ENCODE data around the gene TAF1L. TPM values are rescaled to one million over a fixed set of nuclear protein-coding genes. Genes with fewer than 3 reads are reported as not detected.

TAF1L gene
- total and polyA plus RNA-seq, 2 of the 13 experiments (the other 11 are each of a cell fraction or from before 2014, with no cell fraction given) = not detected

GRCh38 chr9:32672469-32672868 lies 37.0 kb upstream of the TAF1L start:
- WGBS (ENCODE audit: low lambda C conversion rate) = 44% methylated on average over 6 of the region's 6 CpGs
- POLR2A ChIA-PET = no interaction called here
- no peak for FAIRE-seq

GRCh38 chr9:32671333-32671732 lies 35.9 kb upstream of the TAF1L start:
- Histone ChIP-seq H3K4me1 (ENCODE audit: insufficient read depth, low read length) (no peaks in the 10 kb centered on the region), H3K27ac (ENCODE audit: extremely low read length, insufficient read depth, low read length) (no peak overlapping the region), H3K27me3 (ENCODE audit: control insufficient read depth in 1 of 2, insufficient read depth in 2 of 2, low read length in 2 of 2) (no peaks in the 10 kb centered on the region; a peak in 1 of 5 replicates), H3K4me2 (ENCODE audit: low read depth, low read length) (no peak overlapping the region), H2AFZ (ENCODE audit: low read length) (no peak overlapping the region), H3K4me3 (replicated peaks in 1 of 3; ENCODE audit: insufficient read depth in 1 of 3, low read depth in 2 of 3, low read length in 3 of 3) (no peak overlapping the region), H3K79me2 (ENCODE audit: insufficient read depth, low read length) (no peaks in the 10 kb centered on the region), H3K9ac (ENCODE audit: insufficient read depth, low read depth, low read length) (no peak overlapping the region), H3K9me3 (ENCODE audit: low read length) (no peaks in the 10 kb centered on the region), H3K36me3 (replicated peaks in 1 of 2; ENCODE audit: control insufficient read depth in 1 of 2, insufficient read depth in 2 of 2, low read length in 2 of 2) (no peaks in the 10 kb centered on the region), H4K20me1 (ENCODE audit: insufficient read depth, low read length) (no peaks in the 10 kb centered on the region)
- ChIA-PET POLR2A (no interaction called here), CTCF (ENCODE audit: low intra/inter-chr PET ratio, low total read pairs) (no interaction called here)
- TF ChIP-seq ZSCAN25 (CRISPR knock-in tag; IDR thresholded peaks at IDR 0.05) = no peak
- no peak for TF ChIP-seq NFE2 (CRISPR knock-in tag; IDR thresholded peaks at IDR 0.05)
- no peak for TF ChIP-seq ZNF3 (CRISPR knock-in tag; IDR thresholded peaks at IDR 0.05)
- TF ChIP-seq ZNF691 (CRISPR knock-in tag; IDR thresholded peaks at IDR 0.05; ENCODE audit: borderline replicate concordance, low read depth) = no peak
- TF ChIP-seq, protein P1, sequence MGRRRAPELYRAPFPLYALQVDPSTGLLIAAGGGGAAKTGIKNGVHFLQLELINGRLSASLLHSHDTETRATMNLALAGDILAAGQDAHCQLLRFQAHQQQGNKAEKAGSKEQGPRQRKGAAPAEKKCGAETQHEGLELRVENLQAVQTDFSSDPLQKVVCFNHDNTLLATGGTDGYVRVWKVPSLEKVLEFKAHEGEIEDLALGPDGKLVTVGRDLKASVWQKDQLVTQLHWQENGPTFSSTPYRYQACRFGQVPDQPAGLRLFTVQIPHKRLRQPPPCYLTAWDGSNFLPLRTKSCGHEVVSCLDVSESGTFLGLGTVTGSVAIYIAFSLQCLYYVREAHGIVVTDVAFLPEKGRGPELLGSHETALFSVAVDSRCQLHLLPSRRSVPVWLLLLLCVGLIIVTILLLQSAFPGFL (CRISPR knock-in tag; IDR thresholded peaks at IDR 0.05) = no peak
- no peak for TF ChIP-seq ZNF292 (CRISPR knock-in tag; IDR thresholded peaks at IDR 0.05; ENCODE audit: borderline replicate concordance, low read depth)
- no peak for TF ChIP-seq PHB2 (IDR thresholded peaks at IDR 0.05; ENCODE audit: partially characterized antibody)
- no peak for TF ChIP-seq ZBTB42 (CRISPR knock-in tag; IDR thresholded peaks at IDR 0.05)
- TF ChIP-seq ATM (IDR thresholded peaks at IDR 0.05; ENCODE audit: borderline replicate concordance) = no peak
- TF ChIP-seq SMAD9 (CRISPR knock-in tag; IDR thresholded peaks at IDR 0.05) = no peak
- ATAC-seq (no peak), DNase-seq (ENCODE audit: low spot score) (no peak), FAIRE-seq (no peak)
- no TSS peak for BruUV-seq (replicated peaks)
- WGBS (ENCODE audit: low lambda C conversion rate) = 0% methylated on average over 1 of the region's 1 CpG
- intact Hi-C loops (cut with micrococcal nuclease; ENCODE audit: unreplicated experiment) (no loop called here), in situ Hi-C loops (cut with HindIII; ENCODE audit: extremely low pct_ligation_motif_present, low pct_unique_long_range_greater_than_20kb) (no loop called here)

More at GRCh38 chr9:32672469-32672868, 37.0 kb upstream of the TAF1L start:
- no peak overlapping the region for H3K4me2 ChIP-seq (ENCODE audit: low read depth, low read length)
- CTCF ChIA-PET (ENCODE audit: low intra/inter-chr PET ratio, low total read pairs) = no interaction called here
- no peaks in the 10 kb centered on the region for H3K4me1 ChIP-seq (ENCODE audit: insufficient read depth, low read length)
- ATAC-seq (no peak), DNase-seq (ENCODE audit: low spot score) (no peak)
- no TSS peak for BruUV-seq (replicated peaks)
- no peaks in the 10 kb centered on the region for H4K20me1 ChIP-seq (ENCODE audit: insufficient read depth, low read length)
- no peak overlapping the region for H3K4me3 ChIP-seq (replicated peaks in 1 of 3; ENCODE audit: insufficient read depth in 1 of 3, low read depth in 2 of 3, low read length in 3 of 3)
- H3K9ac ChIP-seq (ENCODE audit: insufficient read depth, low read depth, low read length) = no peak overlapping the region
- H3K36me3 ChIP-seq (replicated peaks in 1 of 2; ENCODE audit: control insufficient read depth in 1 of 2, insufficient read depth in 2 of 2, low read length in 2 of 2) = no peaks in the 10 kb centered on the region
- no peaks in the 10 kb centered on the region; a peak in 1 of 5 replicates for H3K27me3 ChIP-seq (ENCODE audit: control insufficient read depth in 1 of 2, insufficient read depth in 2 of 2, low read length in 2 of 2)
- no peak overlapping the region for H2AFZ ChIP-seq (ENCODE audit: low read length)
- TF ChIP-seq HDAC1 (CRISPR knock-in tag; IDR thresholded peaks at IDR 0.05) (no peak), TERF1 (CRISPR knock-in tag; IDR thresholded peaks at IDR 0.05) (no peak)
- in situ Hi-C loops (cut with HindIII; ENCODE audit: extremely low pct_ligation_motif_present, low pct_unique_long_range_greater_than_20kb) (no loop called here), intact Hi-C loops (cut with micrococcal nuclease; ENCODE audit: unreplicated experiment) (no loop called here)
- no peaks in the 10 kb centered on the region for H3K9me3 ChIP-seq (ENCODE audit: low read length)
- H3K27ac ChIP-seq (ENCODE audit: extremely low read length, insufficient read depth, low read length) = no peak overlapping the region
- H3K79me2 ChIP-seq (ENCODE audit: insufficient read depth, low read length) = no peaks in the 10 kb centered on the region
